GM12892 (cell line): ENCODE data around the gene MEOX1.

Experiments used
- POLR2A ChIP-seq: IDR thresholded peaks from 2 replicates; pipeline ENCODE4 v1.6.1; 2011; ENCODE audit warnings: low read depth, low read length, control low read depth
- TAF1 ChIP-seq: IDR thresholded peaks from 2 replicates; pipeline ENCODE4 v1.6.1; 2011; ENCODE audit warnings: low read depth, mild to moderate bottlenecking, control low read depth, low read length, borderline replicate concordance

DNA sequence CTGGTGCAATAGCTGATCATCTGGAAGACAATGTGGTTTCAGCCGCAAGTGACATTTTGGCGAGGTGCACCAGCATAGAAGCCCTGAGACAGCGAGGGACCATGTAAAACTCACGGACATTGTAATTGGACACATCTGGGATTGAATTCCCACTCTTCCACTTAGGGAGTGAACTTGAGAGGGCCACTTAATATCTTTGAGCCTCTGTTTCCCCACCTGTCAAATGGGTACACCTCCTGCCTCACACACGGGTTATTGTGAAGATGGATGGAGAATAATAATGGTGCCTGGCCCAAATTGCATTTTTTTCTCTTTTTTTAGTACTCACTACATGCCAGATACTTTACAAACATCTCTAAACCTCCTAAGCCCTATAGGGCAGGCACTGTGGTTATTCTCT lies 45.5 kb upstream of the MEOX1 start:
- TF ChIP-seq TAF1 (no peak), POLR2A (no peak)
